H1 (cell line): Measurements from ENCODE around the gene ZBTB20. TPM values are rescaled to one million over a fixed set of nuclear protein-coding genes. Genes with fewer than 3 reads are reported as not detected.

Source experiments
- CTCF ChIA-PET: fragments of 300-600 bp; sonication (Branson Sonifier 250); formaldehyde crosslinking; loops from one replicate; lab custom pipeline; 2021; ENCODE audit not compliant: partially characterized antibody; lab: Charles Lee
- POLR2A ChIA-PET: fragments of 300-600 bp; sonication (Branson Sonifier 250); formaldehyde crosslinking; loops from one replicate; lab custom pipeline; 2021; ENCODE audit warnings: inconsistent platforms; ENCODE audit not compliant: partially characterized antibody; lab: Charles Lee
- DNase-seq, 2 experiments: peaks; one replicate each; pipeline versions ENCODE4 v3.0.0 to v3.0.0-alpha.2; 2010 to 2022; ENCODE audit warnings: low spot score in 2 of 2, low read depth in 1 of 2, mixed read lengths in 1 of 2
- FAIRE-seq: peaks from 2 replicates; lab custom pipeline; 2011; peaks lifted over from hg19 to GRCh38; lab: Jason Lieb, UNC
- H2AFZ ChIP-seq: 2 replicates; pipeline ENCODE4 v1.8.1; 2012; ENCODE audit warnings: low read length, inconsistent platforms
- H2AK5ac ChIP-seq: 2 replicates; pipeline ENCODE4 v1.6.1; 2013; ENCODE audit warnings: low read depth, low read length
- H2BK120ac ChIP-seq: replicated peaks from 2 replicates; pipeline ENCODE3; 2013; ENCODE audit warnings: low read depth, low read length, inconsistent platforms
- H2BK12ac ChIP-seq: 2 replicates; pipeline ENCODE4 v1.6.1; 2013; ENCODE audit warnings: low read depth, low read length
- H2BK15ac ChIP-seq: 2 replicates; pipeline ENCODE4 v1.6.1; 2013; ENCODE audit warnings: low read length
- H2BK20ac ChIP-seq: 2 replicates; pipeline ENCODE4 v1.6.1; 2013; ENCODE audit warnings: low read length
- H2BK5ac ChIP-seq: 2 replicates; pipeline ENCODE4 v1.6.1; 2013; ENCODE audit warnings: low read depth, low read length
- H3K14ac ChIP-seq: 2 replicates; pipeline ENCODE4 v1.6.1; 2013; ENCODE audit warnings: inconsistent platforms; ENCODE audit not compliant: insufficient read length
- H3K18ac ChIP-seq: 2 replicates; pipeline ENCODE4 v1.6.1; 2013; ENCODE audit warnings: low read length; ENCODE audit errors: extremely low read depth
- H3K23ac ChIP-seq: 2 replicates; pipeline ENCODE4 v1.6.1; 2013; ENCODE audit warnings: inconsistent platforms; ENCODE audit not compliant: insufficient read length
- H3K23me2 ChIP-seq: 2 replicates; pipeline ENCODE4 v1.6.1; 2013; ENCODE audit warnings: low read depth, low read length
- H3K27ac ChIP-seq: 2 replicates; pipeline ENCODE4 v1.6.1; 2011; ENCODE audit warnings: low read depth, low read length, inconsistent platforms
- H3K27me3 ChIP-seq, 4 experiments: replicated peaks in 1 of 4; 1 replicate in 1 of 4; 2 replicates in 3 of 4; pipeline versions ENCODE4 v1.6.1 to v1.8.1; 2011 to 2013; ENCODE audit warnings: low read length in 3 of 4, mild to moderate bottlenecking in 3 of 4, inconsistent platforms in 2 of 4, mixed read lengths in 2 of 4, moderate library complexity in 1 of 4; ENCODE audit not compliant: control insufficient read depth in 3 of 4, insufficient read depth in 3 of 4; ENCODE audit errors: extremely low read depth in 1 of 4
- H3K36me3 ChIP-seq, 4 experiments: 2 replicates each; pipeline versions ENCODE4 v1.6.1 to v1.8.1; 2011 to 2013; ENCODE audit warnings: mild to moderate bottlenecking in 4 of 4, low read length in 3 of 4, moderate library complexity in 2 of 4, control low read depth in 1 of 4, inconsistent platforms in 1 of 4; ENCODE audit not compliant: insufficient read depth in 4 of 4, control insufficient read depth in 2 of 4
- H3K4ac ChIP-seq: replicated peaks from 2 replicates; pipeline ENCODE3; 2013; ENCODE audit warnings: low read length, low read depth, mixed read lengths, inconsistent platforms; ENCODE audit not compliant: insufficient read length
- H3K4me1 ChIP-seq, 4 experiments: replicated peaks in 1 of 4; 1 replicate in 1 of 4; 2 replicates in 3 of 4; pipeline versions ENCODE4 v1.6.1 to v1.8.1; 2011 to 2013; ENCODE audit warnings: low read length in 3 of 4, inconsistent platforms in 2 of 4, mixed read lengths in 1 of 4; ENCODE audit not compliant: insufficient read depth in 4 of 4, control insufficient read depth in 3 of 4
- H3K4me2 ChIP-seq, 2 experiments: 2 replicates each; pipeline versions ENCODE4 v1.6.1 to v1.8.1; 2011 to 2013; ENCODE audit warnings: low read depth in 2 of 2, low read length in 2 of 2, control low read depth in 1 of 2, inconsistent platforms in 1 of 2, mild to moderate bottlenecking in 1 of 2; ENCODE audit not compliant: insufficient read depth in 1 of 2
- H3K4me3 ChIP-seq, 4 experiments: fragments of 200-600, 300-600 bp in 1 of 4; sonication (generic), shearing (Covaris generic), sonication (Bioruptor Twin) in 1 of 4; 2 replicates each; pipeline versions ENCODE4 v1.5.1 to v1.8.1; 2011 to 2016; ENCODE audit warnings: low read length in 4 of 4, low read depth in 3 of 4, control low read depth in 2 of 4, inconsistent platforms in 2 of 4, mild to moderate bottlenecking in 2 of 4, mixed read lengths in 1 of 4, moderate library complexity in 1 of 4; ENCODE audit not compliant: insufficient read depth in 2 of 4; ENCODE audit errors: extremely low read depth in 1 of 4
- H3K56ac ChIP-seq: replicated peaks from 2 replicates; pipeline ENCODE3; 2013; ENCODE audit warnings: low read depth, mild to moderate bottlenecking, mixed read lengths, low read length, inconsistent platforms; ENCODE audit not compliant: insufficient read length
- H3K79me1 ChIP-seq: 2 replicates; pipeline ENCODE4 v1.6.1; 2013; ENCODE audit warnings: low read depth, low read length, control low read depth
- H3K79me2 ChIP-seq, 2 experiments: 2 replicates each; pipeline versions ENCODE4 v1.6.1 to v1.8.1; 2012 to 2013; ENCODE audit warnings: low read length in 2 of 2, mild to moderate bottlenecking in 2 of 2, inconsistent platforms in 1 of 2; ENCODE audit not compliant: insufficient read depth in 2 of 2, control insufficient read depth in 1 of 2
- H3K9ac ChIP-seq, 4 experiments: replicated peaks in 1 of 4; 1 replicate in 1 of 4; 2 replicates in 3 of 4; pipeline versions ENCODE4 v1.6.1 to v1.8.1; 2011 to 2013; ENCODE audit warnings: low read depth in 3 of 4, low read length in 3 of 4, control low read depth in 2 of 4, mild to moderate bottlenecking in 2 of 4, moderate library complexity in 2 of 4, inconsistent platforms in 1 of 4; ENCODE audit errors: extremely low read depth in 1 of 4
- H3K9me3 ChIP-seq, 2 experiments: 2 replicates each; pipeline versions ENCODE4 v1.6.1 to v1.8.1; 2012 to 2013; ENCODE audit warnings: mild to moderate bottlenecking in 2 of 2, moderate library complexity in 2 of 2, control low read depth in 1 of 2, inconsistent platforms in 1 of 2, low read depth in 1 of 2, low read length in 1 of 2, mixed read lengths in 1 of 2; ENCODE audit not compliant: insufficient read depth in 2 of 2
- H4K20me1 ChIP-seq, 2 experiments: replicated peaks in 1 of 2; 2 replicates each; pipeline versions ENCODE3 to v1.8.1; 2011 to 2013; ENCODE audit warnings: inconsistent platforms in 2 of 2, low read length in 2 of 2, mild to moderate bottlenecking in 1 of 2; ENCODE audit not compliant: insufficient read depth in 2 of 2, control insufficient read depth in 1 of 2
- H4K5ac ChIP-seq: 2 replicates; pipeline ENCODE4 v1.6.1; 2013; ENCODE audit warnings: low read length, low read depth, mixed read lengths, inconsistent platforms; ENCODE audit not compliant: insufficient read length
- H4K8ac ChIP-seq: 2 replicates; pipeline ENCODE4 v1.8.0; 2013; ENCODE audit warnings: mild to moderate bottlenecking, moderate library complexity, low read length, inconsistent platforms; ENCODE audit not compliant: insufficient read depth; ENCODE audit errors: extremely low read depth
- H4K91ac ChIP-seq: replicated peaks from 2 replicates; pipeline ENCODE3; 2013; ENCODE audit warnings: low read length, mixed read lengths, inconsistent platforms; ENCODE audit not compliant: insufficient read length
- BCL11A ChIP-seq, 2 experiments: IDR thresholded peaks; one replicate each; pipeline ENCODE4 v1.6.1; 2011; ENCODE audit warnings: low read depth in 2 of 2, low read length in 2 of 2, mild to moderate bottlenecking in 2 of 2
- EGR1 ChIP-seq: IDR thresholded peaks from 2 replicates; pipeline ENCODE4 v1.6.1; 2011; ENCODE audit warnings: low read depth, low read length, borderline replicate concordance
- EZH2 ChIP-seq: fragments of 200-600 bp; sonication (generic); IDR thresholded peaks from 2 replicates; pipeline ENCODE4 v1.7.1; 2012; ENCODE audit warnings: low read depth, mild to moderate bottlenecking, moderate library complexity, low read length, inconsistent platforms; ENCODE audit not compliant: severe bottlenecking
- HDAC2 ChIP-seq, 2 experiments: fragments of 300-600 bp in 1 of 2; sonication (generic) in 1 of 2; IDR thresholded peaks; 2 replicates each; pipeline ENCODE4 v1.6.1; 2011 to 2012; ENCODE audit warnings: low read depth in 2 of 2, low read length in 2 of 2, mild to moderate bottlenecking in 2 of 2, moderate library complexity in 2 of 2, borderline replicate concordance in 1 of 2, inconsistent platforms in 1 of 2
- HDAC6 ChIP-seq: IDR thresholded peaks from one replicate; pipeline ENCODE4 v1.7.1; 2012; ENCODE audit warnings: low read depth, mild to moderate bottlenecking, inconsistent platforms, low read length, moderate library complexity
- JUND ChIP-seq: IDR thresholded peaks from 2 replicates; pipeline ENCODE4 v1.6.1; 2011; ENCODE audit warnings: mild to moderate bottlenecking, improper control_type of control experiment, low read length
- KDM5A ChIP-seq: fragments of 200-600 bp; IDR thresholded peaks from 2 replicates; pipeline ENCODE4 v1.7.1; 2012; ENCODE audit warnings: mild to moderate bottlenecking, low read length, inconsistent platforms, mixed read lengths
- NANOG ChIP-seq: IDR thresholded peaks from 2 replicates; pipeline ENCODE4 v1.6.1; 2011; ENCODE audit warnings: low read length, low read depth, mild to moderate bottlenecking, inconsistent platforms; ENCODE audit not compliant: insufficient read depth, poor library complexity, severe bottlenecking
- POLR2AphosphoS5 ChIP-seq: IDR thresholded peaks from 2 replicates; pipeline ENCODE4 v1.6.1; 2011; ENCODE audit warnings: low read depth, low read length
- SAP30 ChIP-seq: fragments of 300-600 bp; sonication (generic); IDR thresholded peaks from 2 replicates; pipeline ENCODE4 v1.7.1; 2012; ENCODE audit warnings: low read length, moderate library complexity, mild to moderate bottlenecking, inconsistent platforms; ENCODE audit not compliant: insufficient read depth, insufficient replicate concordance
- SIX5 ChIP-seq: IDR thresholded peaks from 2 replicates; pipeline ENCODE4 v1.6.1; 2011; ENCODE audit warnings: mild to moderate bottlenecking, low read depth, low read length
- TBP ChIP-seq: IDR thresholded peaks from 2 replicates; pipeline ENCODE4 v1.6.1; 2011; ENCODE audit warnings: low read depth, low read length, improper control_type of control experiment
- WGBS, 2 experiments: shearing (Covaris generic) in 1 of 2; methylation state at CpG; one replicate each; pipeline versions ENCODE4 v1.1.6 to v1.1.7; 2013 to 2015; ENCODE audit warnings: low lambda C conversion rate in 2 of 2, mixed read lengths in 2 of 2, inconsistent platforms in 1 of 2, low coverage in 1 of 2, missing lambda C conversion rate in 1 of 2; ENCODE audit not compliant: insufficient replicate concordance in 2 of 2, insufficient coverage in 1 of 2, insufficient read length in 1 of 2; ENCODE audit errors: extremely low coverage in 1 of 2, missing lambda C conversion rate in 1 of 2; 5-methylcytosine and 5-hydroxymethylcytosine counted together
- polyA plus RNA-seq, 7 experiments: library from polyadenylated mRNA; depleted of rRNA in 3 of 7; stranded (reverse) in 5 of 7; unstranded in 2 of 7; fragments of >200 nt in 5 of 7; fragments of 200-250 nt in 2 of 7; gene quantifications; 1 replicate in 5 of 7; 2 replicates in 1 of 7; 4 replicates in 1 of 7; pipeline versions ENCODE4 v1.2.1 to v1.2.3, GENCODE V29; 2011 to 2013; ENCODE audit warnings: missing spikeins in 2 of 7, mixed read lengths in 2 of 7
- total RNA-seq: library from RNA; stranded (reverse); fragmentation: NEBNext Ultra II Directional; extraction: Animal tissue kit (Norgen Biotek cat#: 25700); gene quantifications from 2 replicates; pipeline ENCODE4 v1.2.1, GENCODE V29; 2021
- TF ChIP-seq, protein P1 (sequence below): IDR thresholded peaks from 2 replicates; pipeline ENCODE4 v1.6.1; 2012; ENCODE audit warnings: inconsistent platforms

ZBTB20 gene
- total and polyA plus RNA-seq, 2 of the 8 experiments (the other 6 are each of a cell fraction or from before 2014, with no cell fraction given) = 0.35 to 1.3 TPM

DNA sequence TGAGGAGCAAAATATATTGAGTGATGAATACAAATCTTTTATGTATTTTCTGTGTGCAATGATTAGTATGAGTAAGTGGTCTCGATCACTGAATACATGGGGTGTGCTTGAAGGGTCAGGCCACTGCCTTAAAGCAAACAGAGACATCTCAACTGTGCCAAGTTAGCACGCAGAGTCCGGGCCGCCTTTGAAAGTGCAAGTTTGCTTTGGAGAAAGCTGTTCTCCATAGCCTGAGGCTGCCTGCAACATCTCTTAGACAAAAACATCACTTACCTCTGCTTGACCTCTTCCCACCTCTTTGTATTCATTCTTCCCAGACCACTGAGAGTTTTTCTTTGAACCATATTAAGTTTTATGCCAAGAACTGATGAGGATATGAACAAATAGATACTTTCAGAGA lies 267.0 kb downstream of the ZBTB20 start:
- Histone ChIP-seq H2BK120ac (no peak overlapping the region), H3K4me2 (no peak overlapping the region), H3K18ac (no peak overlapping the region), H3K79me2 (no peaks in the 10 kb centered on the region), H3K23ac (no peak overlapping the region), H2BK5ac (no peak overlapping the region), H3K27ac (no peak overlapping the region), H4K5ac (no peak overlapping the region), H3K9ac (no peak overlapping the region), H2BK20ac (no peak overlapping the region), H3K36me3 (no peaks in the 10 kb centered on the region), H2BK15ac (no peak overlapping the region), H3K4ac (no peak overlapping the region), H3K14ac (no peak overlapping the region), H4K8ac (no peak overlapping the region), H4K20me1 (no peaks in the 10 kb centered on the region), H2BK12ac (no peak overlapping the region), H2AK5ac (no peak overlapping the region), H3K79me1 (no peaks in the 10 kb centered on the region), H3K4me1 (peaks cover 0 to 6% (median 1%) of the 10 kb centered on the region in 4 experiments; a peak in 3 of 7 replicates), H3K56ac (no peak overlapping the region), H3K9me3 (no peaks in the 10 kb centered on the region), H3K23me2 (no peaks in the 10 kb centered on the region; the same call in 1 of the 2 replicates), H3K4me3 (no peak overlapping the region), H3K27me3 (no peaks in the 10 kb centered on the region), H4K91ac (no peak overlapping the region), H2AFZ (no peak overlapping the region)
- FAIRE-seq (no peak), DNase-seq (no peak)
- ChIA-PET CTCF (no interaction called here), POLR2A (no interaction called here)
- WGBS, 2 experiments = 71% methylated on average over 4 of the region's 4 CpGs; no CpG with 5 or more reads in 1 of the 2 experiments
- TF ChIP-seq KDM5A (no peak), HDAC2 (IDR thresholded peaks at IDR 0.05; ENCODE audit: borderline replicate concordance in 1 of 2, low read depth in 2 of 2, low read length in 2 of 2) (no peak), SAP30 (no peak), JUND (no peak), TBP (no peak), POLR2AphosphoS5 (no peak), EGR1 (no peak), HDAC6 (no peak), EZH2 (no peak), NANOG (no peak), SIX5 (no peak), BCL11A (IDR thresholded peaks at IDR 0.05; ENCODE audit: low read depth in 2 of 2, low read length in 2 of 2) (no peak)
- TF ChIP-seq, protein P1, sequence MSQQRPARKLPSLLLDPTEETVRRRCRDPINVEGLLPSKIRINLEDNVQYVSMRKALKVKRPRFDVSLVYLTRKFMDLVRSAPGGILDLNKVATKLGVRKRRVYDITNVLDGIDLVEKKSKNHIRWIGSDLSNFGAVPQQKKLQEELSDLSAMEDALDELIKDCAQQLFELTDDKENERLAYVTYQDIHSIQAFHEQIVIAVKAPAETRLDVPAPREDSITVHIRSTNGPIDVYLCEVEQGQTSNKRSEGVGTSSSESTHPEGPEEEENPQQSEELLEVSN = no peak
